Epithelial cell of proximal tubule (primary cell): ENCODE measurements around the gene CD69. TPM values are rescaled to one million over a fixed set of nuclear protein-coding genes. Genes with fewer than 3 reads are reported as not detected.

Experiments
- DNase-seq: peaks from one replicate; pipeline ENCODE4 v3.0.0-alpha.2; 2011; ENCODE audit warnings: low read depth
- H3K4me3 ChIP-seq: 2 replicates; pipeline ENCODE4 v1.5.1; 2011; ENCODE audit warnings: low read depth, mild to moderate bottlenecking, low read length
- CTCF ChIP-seq: conservative IDR thresholded peaks from 2 replicates; pipeline ENCODE4 v1.5.1; 2012; ENCODE audit warnings: low read depth, mild to moderate bottlenecking, low read length
- total RNA-seq: library from RNA; depleted of rRNA; stranded (reverse); fragments of >200 nt; gene quantifications from 2 replicates; pipeline ENCODE4 v1.2.3, GENCODE V29; 2015

CD69 gene
- total RNA-seq, 1 donor from 2014 or later = 0.12 TPM

- no peak for DNase-seq
- no peak for TF ChIP-seq CTCF
- no peak overlapping the region for H3K4me3 ChIP-seq
Observed at GRCh38 chr12:9736936-9737705, 23.6 kb downstream of the CD69 start.

- TF ChIP-seq CTCF = no peak
- no peak for DNase-seq
Observed at GRCh38 chr12:9735601-9736000, 25.1 kb downstream of the CD69 start.

GRCh38 chr12:9732921-9733461, 27.7 kb downstream of the CD69 start, which contains the start of gene CLECL1:
CLECL1 (minus strand) TSS chr12:9733097.
- no peak within 1 kb of the TSS for H3K4me3 ChIP-seq
- DNase-seq = no peak
- no peak for TF ChIP-seq CTCF

More at GRCh38 chr12:9735601-9736000, 25.1 kb downstream of the CD69 start:
- no peak overlapping the region for H3K4me3 ChIP-seq

GRCh38 chr12:9731797-9732196, 28.9 kb downstream of the CD69 start:
- H3K4me3 ChIP-seq = no peak overlapping the region
- no peak for TF ChIP-seq CTCF
- DNase-seq = no peak

GRCh38 chr12:9731393-9731792, 29.3 kb downstream of the CD69 start:
- DNase-seq = no peak
- no peak for TF ChIP-seq CTCF

GRCh38 chr12:9730591-9730990, 30.1 kb downstream of the CD69 start:
- H3K4me3 ChIP-seq = no peak overlapping the region
- DNase-seq = no peak
- no peak for TF ChIP-seq CTCF

More at GRCh38 chr12:9731393-9731792, 29.3 kb downstream of the CD69 start:
- H3K4me3 ChIP-seq = no peak overlapping the region
